DND-41 (cell line): ENCODE data around the gene PARVB.

Experiments
- ATAC-seq: fragments of 200-7000 bp; cut with Tn5 transposase; 3 replicates; pipeline ENCODE4 v1.9.1; 2021; ENCODE audit warnings: low read depth; ENCODE audit not compliant: insufficient read depth
- DNase-seq: peaks from one replicate; pipeline ENCODE4 v3.0.0-alpha.2; 2020
- H2AFZ ChIP-seq: 2 replicates; pipeline ENCODE4 v1.6.0; 2012; ENCODE audit warnings: low read depth, low read length
- H3K27ac ChIP-seq: 2 replicates; pipeline ENCODE4 v1.5.1; 2012; ENCODE audit warnings: low read length, inconsistent platforms
- H3K27me3 ChIP-seq: fragments of 200-600 bp; sonication (generic); 2 replicates; pipeline ENCODE4 v1.6.0; 2012; ENCODE audit warnings: low read length, mild to moderate bottlenecking, inconsistent platforms; ENCODE audit not compliant: insufficient read depth, poor library complexity
- H3K36me3 ChIP-seq: 2 replicates; pipeline ENCODE4 v1.5.1; 2012; ENCODE audit warnings: low read length, inconsistent platforms; ENCODE audit not compliant: insufficient read depth
- H3K4me1 ChIP-seq: 2 replicates; pipeline ENCODE4 v1.5.1; 2012; ENCODE audit warnings: mild to moderate bottlenecking, low read length; ENCODE audit not compliant: insufficient read depth
- H3K4me2 ChIP-seq: 2 replicates; pipeline ENCODE4 v1.6.0; 2012; ENCODE audit warnings: mild to moderate bottlenecking, moderate library complexity, low read length, inconsistent platforms; ENCODE audit not compliant: insufficient read depth
- H3K4me3 ChIP-seq, 2 experiments: fragments of 200-600 bp in 1 of 2; shearing (Covaris generic) in 1 of 2; 2 replicates each; pipeline ENCODE4 v1.5.1; 2012 to 2016; ENCODE audit warnings: inconsistent platforms in 2 of 2, low read length in 2 of 2, mild to moderate bottlenecking in 2 of 2, low read depth in 1 of 2, moderate library complexity in 1 of 2
- H3K79me2 ChIP-seq: 2 replicates; pipeline ENCODE4 v1.6.0; 2012; ENCODE audit warnings: low read length, inconsistent platforms; ENCODE audit not compliant: insufficient read depth
- H3K9ac ChIP-seq: 2 replicates; pipeline ENCODE4 v1.6.0; 2012; ENCODE audit warnings: low read depth, mild to moderate bottlenecking, inconsistent platforms, low read length, moderate library complexity
- H3K9me3 ChIP-seq: 2 replicates; pipeline ENCODE4 v1.5.1; 2012; ENCODE audit warnings: low read length, moderate library complexity, mild to moderate bottlenecking, inconsistent platforms; ENCODE audit not compliant: insufficient read depth, severe bottlenecking
- H4K20me1 ChIP-seq: 2 replicates; pipeline ENCODE4 v1.6.0; 2012; ENCODE audit warnings: low read length; ENCODE audit not compliant: insufficient read depth
- EZH2 ChIP-seq: IDR thresholded peaks from 3 replicates; pipeline ENCODE4 v1.6.1; 2012; ENCODE audit warnings: borderline replicate concordance, low read depth, mild to moderate bottlenecking, moderate library complexity, low read length, inconsistent platforms; ENCODE audit not compliant: severe bottlenecking
- TF ChIP-seq, protein P1 (sequence below): IDR thresholded peaks from 2 replicates; pipeline ENCODE4 v1.5.1; 2012; ENCODE audit warnings: borderline replicate concordance, low read length, moderate library complexity, mild to moderate bottlenecking; ENCODE audit not compliant: poor library complexity, severe bottlenecking; ENCODE audit errors: extremely low read depth

PARVB gene

DNA sequence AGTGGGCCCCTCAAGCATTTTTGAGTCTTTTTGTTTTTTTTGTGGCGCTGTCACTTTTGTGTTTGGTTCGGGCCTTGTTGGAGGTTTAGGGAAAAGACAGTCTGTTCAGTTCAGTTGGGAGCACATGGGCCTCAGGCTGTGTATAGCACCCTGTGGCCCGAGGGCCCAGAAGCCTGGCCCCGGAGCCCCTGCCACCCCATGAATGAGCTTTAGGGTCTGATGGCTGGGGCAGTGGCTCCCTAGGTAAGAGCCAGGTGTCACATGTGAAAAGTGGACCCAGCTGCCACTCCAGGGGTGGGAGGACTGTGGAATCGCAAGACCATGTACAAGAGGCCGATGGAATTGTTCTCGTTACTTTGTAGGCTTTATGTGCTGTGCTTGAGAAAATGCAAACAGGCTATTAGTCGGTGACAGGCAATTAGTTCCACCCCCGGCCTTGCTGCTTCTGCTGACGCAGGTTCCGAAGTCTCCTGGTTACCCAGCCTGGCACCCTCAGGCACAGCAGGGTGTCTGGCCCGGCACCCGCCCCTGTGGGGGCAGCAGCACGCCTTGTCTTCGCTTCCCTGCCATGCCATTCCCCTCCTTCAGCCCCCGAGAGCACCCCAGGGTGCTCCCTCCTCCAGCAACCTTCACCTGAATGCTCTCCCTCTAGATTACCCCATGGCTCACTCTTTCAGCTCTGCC lies 118.5 kb downstream of the PARVB start:
- no peak overlapping the region for H3K4me3 ChIP-seq
- ATAC-seq (no peak), DNase-seq (no peak)
- TF ChIP-seq, protein P1, sequence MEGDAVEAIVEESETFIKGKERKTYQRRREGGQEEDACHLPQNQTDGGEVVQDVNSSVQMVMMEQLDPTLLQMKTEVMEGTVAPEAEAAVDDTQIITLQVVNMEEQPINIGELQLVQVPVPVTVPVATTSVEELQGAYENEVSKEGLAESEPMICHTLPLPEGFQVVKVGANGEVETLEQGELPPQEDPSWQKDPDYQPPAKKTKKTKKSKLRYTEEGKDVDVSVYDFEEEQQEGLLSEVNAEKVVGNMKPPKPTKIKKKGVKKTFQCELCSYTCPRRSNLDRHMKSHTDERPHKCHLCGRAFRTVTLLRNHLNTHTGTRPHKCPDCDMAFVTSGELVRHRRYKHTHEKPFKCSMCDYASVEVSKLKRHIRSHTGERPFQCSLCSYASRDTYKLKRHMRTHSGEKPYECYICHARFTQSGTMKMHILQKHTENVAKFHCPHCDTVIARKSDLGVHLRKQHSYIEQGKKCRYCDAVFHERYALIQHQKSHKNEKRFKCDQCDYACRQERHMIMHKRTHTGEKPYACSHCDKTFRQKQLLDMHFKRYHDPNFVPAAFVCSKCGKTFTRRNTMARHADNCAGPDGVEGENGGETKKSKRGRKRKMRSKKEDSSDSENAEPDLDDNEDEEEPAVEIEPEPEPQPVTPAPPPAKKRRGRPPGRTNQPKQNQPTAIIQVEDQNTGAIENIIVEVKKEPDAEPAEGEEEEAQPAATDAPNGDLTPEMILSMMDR, result no peak
- TF ChIP-seq EZH2, result no peak
- H4K20me1 ChIP-seq, result no peaks in the 10 kb centered on the region
- no peak overlapping the region for H3K9ac ChIP-seq
- no peaks in the 10 kb centered on the region for H3K9me3 ChIP-seq
- H3K79me2 ChIP-seq, result no peaks in the 10 kb centered on the region
- no peak overlapping the region for H3K27ac ChIP-seq
- H3K27me3 ChIP-seq, result no peaks in the 10 kb centered on the region
- H3K4me2 ChIP-seq, result no peak overlapping the region
- H2AFZ ChIP-seq, result no peak overlapping the region
- H3K36me3 ChIP-seq, result no peaks in the 10 kb centered on the region
- no peaks in the 10 kb centered on the region for H3K4me1 ChIP-seq

DNA sequence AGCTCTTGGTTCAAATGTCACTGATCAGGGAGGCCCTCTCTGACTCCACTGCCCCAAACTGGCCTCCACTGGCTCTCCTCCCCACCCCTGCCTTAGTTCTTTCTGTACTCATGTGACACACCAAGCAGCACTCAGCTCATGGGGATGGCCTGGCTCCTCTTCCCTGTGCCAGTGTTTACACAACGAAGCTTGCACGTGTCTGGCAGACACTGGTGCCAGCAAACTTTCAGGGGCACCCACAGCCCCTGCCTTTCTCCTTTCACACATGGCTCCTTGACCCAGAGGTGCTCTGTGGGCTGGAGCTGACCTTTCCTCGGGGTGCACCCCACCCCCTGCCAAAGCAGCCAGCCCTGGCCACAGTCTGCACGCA lies 119.0 kb downstream of the PARVB start:
- no peak for TF ChIP-seq EZH2
- TF ChIP-seq, protein P1, result no peak
- no peaks in the 10 kb centered on the region for H3K9me3 ChIP-seq

DNA sequence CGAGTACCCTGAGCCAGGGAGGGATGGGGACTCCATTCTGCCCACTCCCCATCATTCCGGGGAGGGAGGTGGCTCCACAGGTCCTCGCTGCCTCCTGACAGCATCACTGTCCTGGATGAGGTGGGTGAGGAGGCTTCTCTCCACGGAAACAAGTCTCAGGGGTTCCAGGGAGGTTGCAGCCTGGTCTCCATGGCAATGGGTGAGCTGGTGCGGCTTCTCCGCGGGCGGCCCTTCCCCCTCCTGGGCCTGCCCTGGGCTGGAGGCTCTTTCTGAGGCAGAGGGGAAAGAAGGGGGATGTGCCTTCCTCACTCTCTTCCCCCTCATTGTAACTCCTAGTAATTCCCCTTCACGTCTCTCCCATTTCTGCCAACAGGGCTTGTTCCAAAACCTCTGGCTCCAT lies 119.5 kb downstream of the PARVB start:
- DNase-seq, result no peak
- no peak overlapping the region for H3K9ac ChIP-seq
- H3K9me3 ChIP-seq, result no peaks in the 10 kb centered on the region
- H3K27ac ChIP-seq, result no peak overlapping the region
- no peak for ATAC-seq
- no peak overlapping the region for H3K4me3 ChIP-seq
- no peaks in the 10 kb centered on the region for H3K79me2 ChIP-seq
- no peak for TF ChIP-seq EZH2
- TF ChIP-seq, protein P1, result no peak
- no peaks in the 10 kb centered on the region for H4K20me1 ChIP-seq
- H3K4me2 ChIP-seq, result no peak overlapping the region
- H2AFZ ChIP-seq, result no peak overlapping the region
- no peaks in the 10 kb centered on the region for H3K36me3 ChIP-seq
- no peaks in the 10 kb centered on the region for H3K27me3 ChIP-seq
- no peaks in the 10 kb centered on the region for H3K4me1 ChIP-seq

More for the DNA sequence above, 119.0 kb downstream of the PARVB start:
- H3K4me1 ChIP-seq, result no peaks in the 10 kb centered on the region
- ATAC-seq (no peak), DNase-seq (no peak)
- no peak overlapping the region for H3K4me3 ChIP-seq
- no peak overlapping the region for H3K27ac ChIP-seq
- no peaks in the 10 kb centered on the region for H4K20me1 ChIP-seq
- H3K27me3 ChIP-seq, result no peaks in the 10 kb centered on the region
- H3K79me2 ChIP-seq, result no peaks in the 10 kb centered on the region
- H3K36me3 ChIP-seq, result no peaks in the 10 kb centered on the region
- no peak overlapping the region for H3K9ac ChIP-seq
- H3K4me2 ChIP-seq, result no peak overlapping the region
- H2AFZ ChIP-seq, result no peak overlapping the region
